Measurements from ENCODE around the gene TMSB4X. TPM values are rescaled to one million over a fixed set of nuclear protein-coding genes. Genes with fewer than 3 reads are reported as not detected.
A peak's percentile ranks its signal among the peaks of the same experiment; 100 is the strongest.
"Not testable (repeated sequence)": the region's sequence is repeated elsewhere in the genome, so short reads cannot be mapped to it uniquely, and the experiment has no call there.

Gene TMSB4X
- total RNA-seq, 2 donors from 2014 or later = 3,844 to 4,288 TPM

GRCh38 chrX:12974305-12974795, 560 bp upstream of the TMSB4X start:
- no peaks in the 10 kb centered on the region for H3K27me3 ChIP-seq
- peak overlapping the region; percentile 92 for H3K27ac ChIP-seq
- peak overlapping the region; percentile 61 for H3K4me3 ChIP-seq
- intact Hi-C loops (cut with DNase I) = loop anchor here (10.0 kb wide), 1 partner anchor 110 kb away; no protein-coding TSS in a partner anchor
- peak; percentile 73 for DNase-seq
- TF ChIP-seq CTCF (IDR thresholded peaks at IDR 0.05) = no peak
- no peaks in the 10 kb centered on the region for H3K36me3 ChIP-seq
- no peaks in the 10 kb centered on the region for H3K4me1 ChIP-seq
- H3K9ac ChIP-seq (ENCODE audit: low read depth in 2 of 2, low read length in 2 of 2) = peak overlapping the region; percentile 85 to 92
- H3K9me3 ChIP-seq = no peaks in the 10 kb centered on the region

GRCh38 chrX:12975670-12975965, 708 bp downstream of the TMSB4X start:
- no peaks in the 10 kb centered on the region for H3K27me3 ChIP-seq
- H3K9ac ChIP-seq (ENCODE audit: low read depth in 2 of 2, low read length in 2 of 2) = peak overlapping the region; percentile 85 to 92
- DNase-seq = no peak
- intact Hi-C loops (cut with DNase I) = loop anchor here (10.0 kb wide), 1 partner anchor 109 kb away; no protein-coding TSS in a partner anchor
- peak overlapping the region; percentile 61 for H3K4me3 ChIP-seq
- H3K9me3 ChIP-seq = no peaks in the 10 kb centered on the region
- H3K36me3 ChIP-seq = no peaks in the 10 kb centered on the region
- TF ChIP-seq CTCF (IDR thresholded peaks at IDR 0.05) = no peak
- peak overlapping the region; percentile 92 for H3K27ac ChIP-seq
- H3K4me1 ChIP-seq = no peaks in the 10 kb centered on the region

GRCh38 chrX:12975991-12976558, 1.2 kb downstream of the TMSB4X start:
- Histone ChIP-seq H3K4me1 (no peaks in the 10 kb centered on the region), H3K27ac (peak overlapping the region; percentile 92), H3K9me3 (no peaks in the 10 kb centered on the region), H3K4me3 (peak overlapping the region; percentile 61), H3K27me3 (no peaks in the 10 kb centered on the region), H3K36me3 (no peaks in the 10 kb centered on the region), H3K9ac (ENCODE audit: low read depth in 2 of 2, low read length in 2 of 2) (peak overlapping the region; percentile 85 to 92)
- DNase-seq = peak; percentile 61
- TF ChIP-seq CTCF (IDR thresholded peaks at IDR 0.05) = no peak
- intact Hi-C loops (cut with DNase I) = loop anchor here (10.0 kb wide), 1 partner anchor 109 kb away; no protein-coding TSS in a partner anchor

GRCh38 chrX:12976819-12977732, 2.2 kb downstream of the TMSB4X start:
- Histone ChIP-seq H3K4me3 (peak overlapping the region; percentile 61), H3K9ac (ENCODE audit: low read depth in 2 of 2, low read length in 2 of 2) (peak overlapping the region in 1 of 2 donors; percentile 85), H3K27ac (peak overlapping the region; percentile 92)
- H3K27me3 ChIP-seq, DNase-seq, H3K36me3 ChIP-seq, H3K9me3 ChIP-seq, H3K4me1 ChIP-seq: not testable (repeated sequence)
- intact Hi-C loops (cut with DNase I) = loop anchor here (10.0 kb wide), 1 partner anchor 108 kb away; no protein-coding TSS in a partner anchor

GRCh38 chrX:12977761-12978204, 2.9 kb downstream of the TMSB4X start:
- intact Hi-C loops (cut with DNase I) = loop anchor here (10.0 kb wide), 1 partner anchor 107 kb away; no protein-coding TSS in a partner anchor
- H3K27ac ChIP-seq = peak overlapping the region; percentile 92
- H3K36me3 ChIP-seq = no peaks in the 10 kb centered on the region
- no peaks in the 10 kb centered on the region for H3K27me3 ChIP-seq
- no peaks in the 10 kb centered on the region for H3K9me3 ChIP-seq
- no peak for TF ChIP-seq CTCF (IDR thresholded peaks at IDR 0.05)
- peak overlapping the region in 1 of 2 donors; percentile 77 for H3K9ac ChIP-seq (ENCODE audit: low read depth in 2 of 2, low read length in 2 of 2)
- H3K4me3 ChIP-seq = peak overlapping the region; percentile 61
- DNase-seq = no peak
- H3K4me1 ChIP-seq = no peaks in the 10 kb centered on the region

Data from colonic mucosa (tissue), 4 donors.